Renal cortical epithelial cell (primary cell): ENCODE data around the gene GPR6. TPM values are rescaled to one million over a fixed set of nuclear protein-coding genes. Genes with fewer than 3 reads are reported as not detected.

Experiments used
- DNase-seq: peaks from one replicate; pipeline ENCODE4 v3.0.0-alpha.2; 2011; ENCODE audit warnings: low read depth
- total RNA-seq: library from RNA; depleted of rRNA; stranded (reverse); fragments of >200 nt; gene quantifications from 2 replicates; pipeline ENCODE4 v1.2.3, GENCODE V29; 2014

The GPR6 gene
- total RNA-seq, 1 donor from 2014 or later = not detected

- DNase-seq = peak; percentile 6
Measured at GRCh38 chr6:109998159-109998785, 20.2 kb downstream of the GPR6 start.

- DNase-seq = no peak
Measured at GRCh38 chr6:109999740-110000139, 21.6 kb downstream of the GPR6 start.

GRCh38 chr6:110002676-110003075, 24.6 kb downstream of the GPR6 start:
- no peak for DNase-seq

GRCh38 chr6:110013386-110013785, 35.3 kb downstream of the GPR6 start:
- DNase-seq = no peak

DNA sequence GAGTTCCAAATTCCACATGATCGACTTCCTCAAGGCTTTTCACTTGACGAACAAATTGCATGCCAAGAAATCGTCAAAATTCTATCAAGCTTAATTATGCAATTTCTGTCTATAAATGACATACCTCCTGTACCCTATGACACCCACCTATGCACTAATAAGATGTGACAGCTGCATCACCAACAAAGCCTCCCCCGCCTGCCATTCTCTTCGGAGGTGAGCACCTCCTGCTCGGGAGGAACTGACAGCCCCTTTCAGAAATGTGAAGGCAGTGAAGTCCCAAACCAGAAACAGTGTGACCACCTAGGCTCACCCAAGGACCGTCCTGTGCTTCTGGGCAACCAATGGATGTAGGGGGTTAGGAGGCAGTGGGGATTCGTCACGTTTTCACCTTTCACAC, 37.1 kb downstream of the GPR6 start:
- no peak for DNase-seq

DNA sequence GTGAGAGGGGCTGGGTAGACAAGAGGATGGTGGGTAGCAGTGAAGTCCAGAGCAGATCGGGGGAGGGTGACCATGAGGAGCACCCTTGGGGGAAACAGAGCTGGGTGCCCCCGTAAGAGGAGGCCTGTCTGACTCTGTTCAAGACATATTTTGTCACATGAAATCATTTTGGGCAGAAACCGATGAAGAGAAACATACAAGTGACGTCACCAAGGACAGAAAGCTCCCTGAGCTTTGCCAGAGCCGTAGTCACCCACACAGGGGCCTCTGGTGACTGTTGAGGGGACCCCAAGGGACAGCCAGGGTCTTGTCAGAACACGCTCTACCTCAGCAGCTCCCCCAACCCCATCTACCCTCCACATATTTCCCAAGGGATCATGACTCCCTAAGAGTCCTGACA, 39.2 kb downstream of the GPR6 start:
- DNase-seq = no peak

- DNase-seq = no peak
Measured at GRCh38 chr6:110017946-110018345, 39.8 kb downstream of the GPR6 start.

GRCh38 chr6:110018486-110018885, 40.4 kb downstream of the GPR6 start:
- DNase-seq = no peak

DNA sequence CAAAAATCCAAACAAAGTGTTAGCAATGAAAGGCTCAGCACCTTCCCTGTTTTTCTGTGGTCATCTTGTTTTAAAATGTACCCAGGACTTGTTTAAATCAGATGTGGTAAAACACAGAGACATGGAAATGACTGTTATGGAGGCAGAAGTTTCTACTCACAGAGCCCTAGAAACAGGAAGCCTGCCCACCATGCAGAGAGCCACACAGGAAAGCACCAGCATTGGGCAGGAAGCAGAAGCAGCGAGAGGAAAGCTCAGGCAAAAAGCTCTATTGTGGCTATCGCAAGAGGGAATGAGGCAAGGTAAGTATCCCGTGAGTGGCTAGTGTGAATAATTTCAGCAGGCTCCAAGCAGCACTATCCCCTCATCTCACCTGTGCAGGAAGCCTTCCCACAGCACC, 42.8 kb downstream of the GPR6 start:
- no peak for DNase-seq

DNA sequence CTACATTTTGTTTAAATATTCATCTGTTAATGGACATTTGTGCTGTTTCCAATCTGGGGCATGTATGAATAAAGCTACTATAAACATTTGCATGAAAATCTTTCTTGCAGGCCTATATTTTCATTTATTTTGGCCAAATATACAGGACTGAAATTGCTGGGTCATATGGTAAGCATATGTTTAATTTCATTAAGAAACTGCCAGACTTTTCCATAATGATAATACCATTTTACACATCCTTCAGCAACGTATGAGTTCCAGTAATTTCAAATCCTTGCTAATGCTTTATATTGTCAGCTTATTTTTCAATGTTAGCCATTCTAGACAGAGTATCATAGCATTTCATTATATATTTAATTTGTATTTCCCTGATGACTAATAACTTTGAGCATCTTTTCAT, 51.0 kb downstream of the GPR6 start:
- DNase-seq = no peak

Other genes with a start within 250 kb of the GPR6 start
- 8.0 and 22.8 TPM in 2 replicates for gene WASF1, start 201.4 kb downstream of the GPR6 start, total RNA-seq
- 22.6 and 30.4 TPM in 2 replicates for gene CDC40, start 202.1 kb downstream of the GPR6 start, total RNA-seq